Transverse colon (tissue), 4 donors: ENCODE measurements around the gene RPS27L. TPM values are rescaled to one million over a fixed set of nuclear protein-coding genes. Genes with fewer than 3 reads are reported as not detected.
A peak's percentile ranks its signal among the peaks of the same experiment; 100 is the strongest.

ENCODE experiments used
- DNase-seq: peaks from one replicate; pipeline ENCODE4 v3.0.0-alpha.2; 2019
- H3K27ac ChIP-seq, 4 donors: fragments of 200-600 bp; sonication (generic); 2 replicates each; pipeline ENCODE4 v1.5.1; 2016 to 2018; ENCODE audit warnings: inconsistent platforms in 4 of 4
- H3K27me3 ChIP-seq: fragments of 200-600 bp; sonication (generic); 2 replicates; pipeline ENCODE4 v1.5.1; 2017; ENCODE audit warnings: inconsistent platforms
- H3K36me3 ChIP-seq, 4 donors: fragments of 200-600 bp; sonication (generic); 2 replicates each; pipeline ENCODE4 v1.5.1; 2017 to 2019; ENCODE audit warnings: inconsistent platforms in 4 of 4
- H3K4me1 ChIP-seq, 4 donors: fragments of 200-600 bp; sonication (generic); 2 replicates each; pipeline ENCODE4 v1.5.1; 2017 to 2020; ENCODE audit warnings: inconsistent platforms in 4 of 4
- H3K4me3 ChIP-seq, 4 donors: fragments of 200-600 bp; sonication (generic); 1 replicate in 1 of 4; 2 replicates in 3 of 4; pipeline versions ENCODE4 v1.5.1 to v1.6.1; 2017 to 2019; ENCODE audit warnings: inconsistent platforms in 4 of 4
- H3K9me3 ChIP-seq, 2 donors: fragments of 200-600 bp; sonication (generic); 2 replicates each; pipeline ENCODE4 v1.5.1; 2017 to 2019; ENCODE audit warnings: inconsistent platforms in 2 of 2
- EP300 ChIP-seq: sonication (generic); formaldehyde crosslinking; IDR thresholded peaks from one replicate; pipeline ENCODE4 v1.6.1; 2017; ENCODE audit warnings: antibody characterized with exemption, low read depth
- POLR2A ChIP-seq: fragments of 450-650 bp; IDR thresholded peaks from one replicate; pipeline ENCODE4 v1.6.1; 2016; ENCODE audit warnings: antibody characterized with exemption, mild to moderate bottlenecking, moderate library complexity
- POLR2AphosphoS5 ChIP-seq, 3 donors: sonication (generic); formaldehyde crosslinking; IDR thresholded peaks; one replicate each; pipeline ENCODE4 v1.6.1; 2016; ENCODE audit warnings: antibody characterized with exemption in 3 of 3
- WGBS, 2 donors: methylation state at CpG; one replicate each; pipeline ENCODE4 v1.1.5; 2018; ENCODE audit warnings: low coverage in 1 of 2; 5-methylcytosine and 5-hydroxymethylcytosine counted together
- in situ Hi-C, 4 donors: fragments of 200-750 bp; cut with MboI; loops; one replicate each; pipeline versions ENCODE4 v1.15.0 to v1.15.1; 2017; ENCODE audit warnings: low sequenced_read_pairs in 3 of 4, low pct_ligation_motif_present in 1 of 4, low pct_unique_long_range_greater_than_20kb in 1 of 4
- intact Hi-C: fragments of 100-400 bp; cut with DNase I; formaldehyde crosslinking; loops from one replicate; pipeline ENCODE4 v1.15.1; 2023; ENCODE audit warnings: low total_unique reads
- total RNA-seq, 4 donors: library from RNA; depleted of rRNA; stranded (reverse); fragments of >200 nt; gene quantifications; one replicate each; pipeline ENCODE4 v1.1.0, GENCODE V29; 2016
- TF ChIP-seq, protein P1 (sequence below), 5 experiments: fragments of 200-600 bp in 3 of 5; fragments of 450-650 bp in 2 of 5; sonication (generic) in 3 of 5; IDR thresholded peaks; 1 replicate in 2 of 5; 2 replicates in 3 of 5; pipeline ENCODE4 v1.5.1; 2016 to 2017; ENCODE audit warnings: antibody characterized with exemption in 5 of 5, inconsistent platforms in 3 of 5, mild to moderate bottlenecking in 2 of 5, moderate library complexity in 1 of 5

Gene RPS27L
- total RNA-seq, 4 donors from 2014 or later = 4.5 to 143 (median 58.5) TPM

DNA sequence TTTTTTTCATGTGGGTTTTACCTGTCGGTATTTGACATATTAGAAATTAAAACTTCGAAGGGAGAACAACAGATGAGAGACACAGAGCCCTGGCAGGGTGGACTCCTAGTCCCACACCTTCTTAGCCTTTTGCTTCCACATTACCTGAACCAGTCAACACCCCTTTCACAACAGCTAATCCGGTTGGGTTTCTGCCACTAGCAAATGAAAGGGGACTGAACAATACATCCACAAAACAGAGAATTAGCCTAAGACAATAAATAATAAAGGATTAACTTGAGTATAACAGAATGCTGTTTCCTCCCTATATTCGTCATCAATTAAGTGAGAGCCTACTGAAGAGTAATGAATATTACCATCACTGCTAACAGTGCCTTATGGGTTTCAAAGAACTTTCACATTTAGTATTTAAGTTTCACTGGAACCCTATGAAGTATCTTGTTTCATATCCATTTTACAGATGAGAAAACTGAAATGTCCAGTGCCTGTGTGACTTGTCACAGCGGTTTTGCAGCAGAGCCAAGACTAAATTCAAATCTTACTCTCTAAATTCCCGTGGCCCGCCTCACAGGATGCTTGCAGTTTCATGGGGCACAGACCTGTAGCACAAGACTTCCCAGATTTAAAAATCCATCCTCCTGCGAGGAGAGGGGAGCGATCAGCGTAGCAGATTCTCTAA lies 31.1 kb upstream of the RPS27L start:
- peak overlapping the region; percentile 85 to 92 (median 90) for H3K27ac ChIP-seq
- no peak for TF ChIP-seq POLR2AphosphoS5 (IDR thresholded peaks at IDR 0.05)
- TF ChIP-seq, protein P1, sequence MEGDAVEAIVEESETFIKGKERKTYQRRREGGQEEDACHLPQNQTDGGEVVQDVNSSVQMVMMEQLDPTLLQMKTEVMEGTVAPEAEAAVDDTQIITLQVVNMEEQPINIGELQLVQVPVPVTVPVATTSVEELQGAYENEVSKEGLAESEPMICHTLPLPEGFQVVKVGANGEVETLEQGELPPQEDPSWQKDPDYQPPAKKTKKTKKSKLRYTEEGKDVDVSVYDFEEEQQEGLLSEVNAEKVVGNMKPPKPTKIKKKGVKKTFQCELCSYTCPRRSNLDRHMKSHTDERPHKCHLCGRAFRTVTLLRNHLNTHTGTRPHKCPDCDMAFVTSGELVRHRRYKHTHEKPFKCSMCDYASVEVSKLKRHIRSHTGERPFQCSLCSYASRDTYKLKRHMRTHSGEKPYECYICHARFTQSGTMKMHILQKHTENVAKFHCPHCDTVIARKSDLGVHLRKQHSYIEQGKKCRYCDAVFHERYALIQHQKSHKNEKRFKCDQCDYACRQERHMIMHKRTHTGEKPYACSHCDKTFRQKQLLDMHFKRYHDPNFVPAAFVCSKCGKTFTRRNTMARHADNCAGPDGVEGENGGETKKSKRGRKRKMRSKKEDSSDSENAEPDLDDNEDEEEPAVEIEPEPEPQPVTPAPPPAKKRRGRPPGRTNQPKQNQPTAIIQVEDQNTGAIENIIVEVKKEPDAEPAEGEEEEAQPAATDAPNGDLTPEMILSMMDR (IDR thresholded peaks at IDR 0.05) = no peak
- TF ChIP-seq POLR2A = no peak
- no peak for TF ChIP-seq EP300
- no peak for DNase-seq
- H3K27me3 ChIP-seq = no peaks in the 10 kb centered on the region
- H3K4me1 ChIP-seq = peaks cover 0 to 25% (median 17%) of the 10 kb centered on the region in 4 donors
- intact Hi-C loops (no loop called here), in situ Hi-C loops (no loop called here)
- no peaks in the 10 kb centered on the region for H3K36me3 ChIP-seq
- WGBS, 2 donors = 36 to 66% methylated on average over 6 to 10 of the region's 10 CpGs
- no peaks in the 10 kb centered on the region for H3K9me3 ChIP-seq
- peak overlapping the region in 3 of 4 donors; percentile 85 to 98 (median 85) for H3K4me3 ChIP-seq

DNA sequence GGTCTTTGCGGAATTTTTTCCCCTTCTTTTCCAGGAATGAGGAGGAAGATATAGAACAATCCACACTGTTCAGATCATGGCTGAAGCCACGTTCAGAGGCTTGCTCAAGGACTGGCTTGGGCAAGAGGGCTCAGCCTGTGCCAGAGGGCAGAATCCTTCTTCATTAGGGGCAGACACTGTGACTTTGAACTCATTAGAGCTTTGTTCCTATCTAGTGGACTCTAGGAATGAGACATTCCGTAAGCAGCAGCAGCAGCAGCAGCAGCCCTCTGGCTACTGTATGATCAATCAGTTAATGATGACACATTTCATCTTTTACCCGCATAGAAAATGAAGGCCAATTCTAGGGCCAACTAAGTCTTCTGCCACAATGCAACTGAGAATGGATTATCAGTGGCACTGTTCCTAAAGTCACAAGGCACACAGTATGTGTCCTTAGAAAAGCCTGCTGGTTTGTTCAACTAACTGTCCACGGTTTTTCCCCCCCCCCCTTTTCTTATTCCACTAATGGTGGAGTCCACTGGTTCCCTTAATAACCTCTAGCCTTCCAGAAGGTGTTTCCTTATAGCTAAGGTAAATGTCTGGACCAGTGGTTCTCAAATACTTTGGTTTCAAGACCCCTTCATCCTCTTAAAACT lies 30.4 kb upstream of the RPS27L start:
- intact Hi-C loops = no loop called here
- Histone ChIP-seq H3K27ac (no peak overlapping the region), H3K4me3 (no peak overlapping the region), H3K27me3 (no peaks in the 10 kb centered on the region), H3K4me1 (peaks cover 0 to 18% (median 16%) of the 10 kb centered on the region in 4 donors), H3K9me3 (no peaks in the 10 kb centered on the region), H3K36me3 (no peaks in the 10 kb centered on the region)
- 77 to 88% methylated on average over 3 to 5 of the region's 5 CpGs for WGBS, 2 donors
- TF ChIP-seq EP300 = no peak
- TF ChIP-seq POLR2AphosphoS5 (IDR thresholded peaks at IDR 0.05) = no peak
- TF ChIP-seq POLR2A = no peak
- TF ChIP-seq, protein P1 (IDR thresholded peaks at IDR 0.05) = no peak
- in situ Hi-C loops = no loop called here
- no peak for DNase-seq

DNA sequence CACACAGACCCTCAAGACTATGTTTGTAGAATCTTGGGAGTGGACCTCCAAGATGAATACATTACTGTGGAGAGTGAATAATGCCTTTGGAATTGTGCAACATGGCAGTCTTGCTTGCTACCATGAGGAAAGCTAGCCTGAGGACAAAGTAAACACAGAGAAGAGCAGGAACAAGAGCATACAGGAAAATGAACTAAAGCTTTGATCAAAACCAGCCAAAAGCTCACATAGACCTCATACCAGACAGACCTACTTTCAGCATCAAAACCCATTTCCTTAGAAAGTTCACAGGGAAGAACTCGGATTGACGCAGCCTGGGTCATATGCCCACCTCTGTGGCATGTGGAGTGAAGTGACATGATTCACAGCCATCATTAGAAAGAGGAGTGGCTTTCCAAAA lies 28.8 kb upstream of the RPS27L start:
- TF ChIP-seq EP300 = no peak
- TF ChIP-seq POLR2AphosphoS5 (IDR thresholded peaks at IDR 0.05) = no peak
- TF ChIP-seq, protein P1 (IDR thresholded peaks at IDR 0.05) = no peak
- no peak for TF ChIP-seq POLR2A
- Histone ChIP-seq H3K36me3 (no peaks in the 10 kb centered on the region), H3K27ac (no peak overlapping the region), H3K4me3 (no peak overlapping the region), H3K9me3 (no peaks in the 10 kb centered on the region), H3K27me3 (no peaks in the 10 kb centered on the region), H3K4me1 (peaks cover 0 to 16% (median 10%) of the 10 kb centered on the region in 4 donors)
- 91 to 92% methylated on average over 2 of the region's 2 CpGs for WGBS, 2 donors
- in situ Hi-C loops = no loop called here
- intact Hi-C loops = no loop called here
- no peak for DNase-seq

DNA sequence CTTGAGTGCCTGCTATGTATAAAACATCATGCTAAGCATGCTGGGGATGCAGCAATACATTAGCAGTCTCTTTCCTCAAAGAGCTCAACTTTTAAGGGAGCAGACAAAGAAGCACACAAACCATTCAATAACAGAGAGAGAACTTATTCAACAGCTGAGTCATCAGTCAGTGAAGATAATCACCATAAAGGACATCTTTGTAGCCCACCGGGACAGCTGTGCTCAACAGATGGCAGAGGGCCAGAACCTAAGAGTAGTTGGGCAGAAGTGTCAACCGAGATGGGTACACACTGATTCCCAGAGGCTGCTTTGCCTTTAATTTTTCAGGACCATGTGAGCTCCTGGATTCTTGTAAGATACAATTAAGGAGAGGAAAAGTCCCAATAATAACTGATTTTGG lies 27.9 kb upstream of the RPS27L start:
- no peak overlapping the region for H3K27ac ChIP-seq
- no peaks in the 10 kb centered on the region for H3K27me3 ChIP-seq
- in situ Hi-C loops (no loop called here), intact Hi-C loops (no loop called here)
- H3K9me3 ChIP-seq = no peaks in the 10 kb centered on the region
- no peak overlapping the region for H3K4me3 ChIP-seq
- WGBS, 2 donors = 69 to 80% methylated on average over 2 of the region's 2 CpGs
- H3K4me1 ChIP-seq = peaks cover 0 to 10% (median 5%) of the 10 kb centered on the region in 4 donors
- no peaks in the 10 kb centered on the region for H3K36me3 ChIP-seq
- no peak for TF ChIP-seq EP300
- no peak for TF ChIP-seq POLR2A
- TF ChIP-seq, protein P1 (IDR thresholded peaks at IDR 0.05) = no peak
- TF ChIP-seq POLR2AphosphoS5 (IDR thresholded peaks at IDR 0.05) = no peak
- DNase-seq = no peak
